Endothelial cell of hepatic sinusoid (primary cell): ENCODE results near the gene NAA38.

ENCODE experiments used
- in situ Hi-C: cut with HindIII; loops from 2 replicates; pipeline ENCODE4 v1.10.0; 2017; ENCODE audit warnings: low sequenced_read_pairs

The NAA38 gene, protein sequence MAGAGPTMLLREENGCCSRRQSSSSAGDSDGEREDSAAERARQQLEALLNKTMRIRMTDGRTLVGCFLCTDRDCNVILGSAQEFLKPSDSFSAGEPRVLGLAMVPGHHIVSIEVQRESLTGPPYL

DNA sequence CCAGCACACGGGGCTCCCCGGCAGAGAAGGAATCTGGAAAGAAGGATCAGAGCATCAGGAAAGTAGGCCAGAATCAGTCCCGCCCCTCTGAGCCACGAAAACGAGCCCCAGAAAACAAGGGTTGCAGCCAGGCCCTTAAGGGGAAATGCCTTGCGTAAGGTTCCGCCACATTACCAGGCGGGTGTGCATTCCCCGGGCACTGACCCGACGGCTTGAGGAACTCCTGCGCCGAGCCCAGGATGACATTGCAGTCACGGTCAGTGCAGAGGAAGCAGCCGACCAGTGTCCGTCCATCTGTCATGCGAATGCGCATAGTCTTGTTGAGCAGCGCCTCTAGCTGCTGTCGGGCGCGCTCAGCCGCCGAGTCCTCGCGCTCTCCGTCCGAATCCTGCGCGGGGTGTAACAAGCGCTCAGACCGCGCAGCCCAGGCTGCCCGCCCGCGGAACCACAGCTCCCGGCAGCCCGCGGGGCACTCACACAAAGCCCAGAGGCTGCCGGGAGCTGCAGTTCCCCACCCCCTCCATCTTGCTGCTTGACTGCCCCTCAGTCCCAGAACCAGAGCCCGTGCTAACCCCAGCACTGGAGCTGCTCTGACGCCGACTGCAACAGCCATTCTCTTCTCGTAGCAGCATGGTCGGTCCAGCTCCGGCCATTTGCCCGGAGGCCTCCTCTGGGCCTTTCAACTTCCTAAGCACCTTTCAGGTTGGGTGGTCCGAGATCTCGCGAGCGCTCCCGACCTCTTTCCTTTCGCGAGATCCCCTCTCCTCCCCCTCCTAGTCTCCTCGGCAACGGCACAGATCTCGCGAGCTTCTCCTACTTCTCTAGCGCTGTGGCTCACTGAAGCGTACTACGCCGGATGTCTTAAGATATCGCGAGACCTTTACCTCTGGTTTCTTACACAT, at the start of gene NAA38:
Gene NAA38 (minus strand): TSS at position 749 of the 902 bp plus-strand sequence. CDS start 96 bp downstream, at position 653.
- in situ Hi-C loops, result no loop called here

DNA sequence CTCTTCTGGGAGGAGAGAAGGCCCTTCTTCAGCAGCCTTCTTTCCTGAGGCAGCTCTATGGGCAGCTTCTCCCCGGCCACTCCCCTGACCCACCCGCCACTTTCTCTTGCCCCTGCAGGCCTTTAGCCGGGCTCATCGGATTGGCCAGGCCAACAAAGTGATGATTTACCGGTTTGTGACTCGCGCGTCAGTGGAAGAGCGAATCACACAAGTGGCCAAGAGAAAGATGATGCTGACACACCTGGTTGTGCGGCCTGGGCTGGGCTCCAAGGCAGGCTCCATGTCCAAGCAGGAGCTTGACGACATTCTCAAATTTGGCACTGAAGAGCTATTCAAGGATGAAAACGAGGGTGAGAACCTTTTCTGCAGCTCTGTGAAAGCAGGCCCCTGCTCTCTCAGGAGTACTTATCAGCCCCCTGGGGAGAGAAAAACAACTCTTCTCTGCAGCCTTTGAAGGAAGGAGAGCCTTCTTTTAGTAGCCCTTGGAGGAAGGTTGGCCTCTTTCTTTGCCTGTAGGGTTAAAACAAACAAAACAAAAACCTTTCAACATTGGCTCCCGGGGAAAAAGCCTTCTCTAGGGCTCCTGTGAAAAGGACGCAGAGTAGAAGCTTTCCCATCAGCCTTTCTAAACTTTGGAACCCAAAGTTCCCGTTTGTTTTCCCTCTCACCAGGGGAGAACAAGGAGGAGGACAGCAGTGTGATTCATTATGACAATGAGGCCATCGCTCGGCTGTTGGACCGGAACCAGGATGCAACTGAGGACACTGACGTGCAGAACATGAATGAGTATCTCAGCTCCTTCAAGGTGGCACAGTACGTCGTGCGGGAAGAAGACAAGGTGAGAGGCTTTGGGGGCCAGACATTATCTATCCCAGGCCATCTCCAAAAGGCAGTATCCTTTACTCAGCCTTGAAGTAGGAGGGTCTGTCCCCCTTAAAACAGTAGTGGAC, 46.1 kb upstream of the NAA38 start:
- in situ Hi-C loops, result no loop called here

DNA sequence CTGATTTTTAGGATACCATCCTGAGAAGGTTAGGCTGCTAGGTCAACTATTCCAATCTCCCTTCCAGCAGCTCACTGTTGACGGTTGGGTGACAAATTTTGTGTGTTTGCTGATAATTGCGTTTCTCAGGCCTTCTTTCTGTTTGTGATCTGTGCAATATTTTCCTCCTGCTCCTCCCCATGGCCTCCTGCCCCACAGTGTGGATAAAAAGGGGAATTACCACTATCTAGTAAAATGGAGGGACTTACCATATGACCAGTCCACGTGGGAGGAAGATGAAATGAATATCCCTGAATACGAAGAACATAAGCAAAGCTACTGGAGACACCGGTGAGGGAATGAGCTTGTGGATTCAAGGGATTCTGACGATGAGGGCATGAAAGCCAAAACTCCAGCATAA, 40.4 kb upstream of the NAA38 start:
- in situ Hi-C loops, result no loop called here

DNA sequence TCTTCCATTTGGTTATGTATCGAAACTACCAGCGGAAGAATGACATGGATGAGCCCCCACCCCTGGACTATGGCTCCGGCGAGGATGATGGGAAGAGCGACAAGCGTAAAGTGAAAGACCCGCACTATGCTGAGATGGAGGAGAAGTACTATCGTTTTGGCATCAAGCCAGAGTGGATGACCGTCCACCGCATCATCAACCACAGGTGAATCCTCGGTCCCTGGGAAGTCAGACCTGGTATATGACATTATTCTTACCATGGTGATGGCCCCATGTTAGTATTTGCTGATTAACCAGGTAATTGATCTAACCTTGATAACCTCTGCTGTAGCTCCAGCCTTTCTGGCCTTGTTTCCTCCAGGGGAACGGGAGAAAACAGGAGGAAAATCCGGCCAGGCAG, 39.7 kb upstream of the NAA38 start:
- in situ Hi-C loops, result no loop called here

DNA sequence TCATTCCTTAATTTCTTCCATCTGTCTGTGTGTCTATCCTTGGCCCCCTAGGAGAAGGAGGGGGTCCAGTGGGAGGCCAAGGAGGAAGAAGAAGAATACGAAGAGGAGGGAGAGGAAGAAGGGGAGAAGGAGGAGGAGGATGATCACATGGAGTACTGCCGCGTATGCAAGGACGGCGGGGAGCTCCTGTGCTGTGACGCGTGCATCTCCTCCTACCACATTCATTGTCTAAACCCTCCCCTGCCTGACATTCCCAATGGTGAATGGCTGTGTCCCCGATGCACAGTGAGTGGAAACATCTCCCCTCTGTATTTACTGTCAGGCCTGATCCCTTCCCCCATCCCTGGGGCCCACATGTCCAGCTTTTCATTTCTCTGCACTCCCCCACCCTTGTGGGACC, 37.5 kb upstream of the NAA38 start:
- in situ Hi-C loops, result no loop called here

DNA sequence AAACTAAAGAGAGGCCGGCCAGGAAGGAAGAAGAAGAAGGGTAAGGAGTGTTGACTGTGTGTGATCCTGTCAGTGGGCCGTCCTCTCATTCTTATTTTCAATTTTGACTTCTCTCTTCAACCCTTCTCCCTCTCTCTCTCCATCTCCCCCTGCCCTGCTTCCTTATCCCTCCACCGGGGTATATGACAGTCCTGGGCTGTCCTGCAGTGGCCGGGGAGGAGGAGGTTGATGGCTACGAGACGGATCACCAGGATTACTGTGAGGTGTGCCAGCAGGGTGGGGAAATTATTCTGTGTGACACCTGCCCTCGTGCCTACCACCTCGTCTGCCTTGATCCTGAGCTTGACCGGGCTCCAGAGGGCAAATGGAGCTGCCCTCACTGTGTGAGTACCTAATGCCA, 36.9 kb upstream of the NAA38 start:
- in situ Hi-C loops, result no loop called here

DNA sequence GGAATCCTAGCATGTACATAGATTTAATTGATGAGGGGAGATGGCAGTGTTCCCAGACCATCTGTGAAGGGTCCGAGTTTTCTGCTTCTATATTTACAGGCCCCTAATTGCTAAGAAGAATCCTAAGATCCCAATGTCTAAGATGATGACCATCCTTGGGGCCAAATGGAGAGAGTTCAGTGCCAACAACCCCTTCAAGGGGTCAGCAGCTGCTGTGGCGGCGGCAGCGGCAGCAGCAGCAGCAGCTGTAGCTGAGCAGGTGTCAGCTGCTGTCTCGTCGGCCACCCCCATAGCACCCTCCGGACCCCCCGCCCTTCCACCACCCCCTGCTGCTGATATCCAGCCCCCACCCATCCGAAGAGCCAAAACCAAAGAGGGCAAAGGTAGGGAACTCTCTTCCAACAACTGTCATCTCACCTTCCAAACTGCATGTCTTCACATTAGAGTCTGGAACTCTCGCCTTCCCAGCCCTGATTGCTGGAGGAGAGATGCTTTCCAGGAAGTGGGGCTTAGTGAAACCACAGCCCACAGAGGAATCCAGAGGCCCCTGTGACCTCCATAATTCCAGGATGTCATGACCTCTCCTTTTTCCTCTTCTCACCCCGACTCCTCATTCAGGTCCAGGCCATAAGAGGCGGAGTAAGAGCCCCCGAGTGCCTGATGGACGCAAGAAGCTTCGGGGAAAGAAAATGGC, 36.0 kb upstream of the NAA38 start:
- in situ Hi-C loops, result no loop called here

DNA sequence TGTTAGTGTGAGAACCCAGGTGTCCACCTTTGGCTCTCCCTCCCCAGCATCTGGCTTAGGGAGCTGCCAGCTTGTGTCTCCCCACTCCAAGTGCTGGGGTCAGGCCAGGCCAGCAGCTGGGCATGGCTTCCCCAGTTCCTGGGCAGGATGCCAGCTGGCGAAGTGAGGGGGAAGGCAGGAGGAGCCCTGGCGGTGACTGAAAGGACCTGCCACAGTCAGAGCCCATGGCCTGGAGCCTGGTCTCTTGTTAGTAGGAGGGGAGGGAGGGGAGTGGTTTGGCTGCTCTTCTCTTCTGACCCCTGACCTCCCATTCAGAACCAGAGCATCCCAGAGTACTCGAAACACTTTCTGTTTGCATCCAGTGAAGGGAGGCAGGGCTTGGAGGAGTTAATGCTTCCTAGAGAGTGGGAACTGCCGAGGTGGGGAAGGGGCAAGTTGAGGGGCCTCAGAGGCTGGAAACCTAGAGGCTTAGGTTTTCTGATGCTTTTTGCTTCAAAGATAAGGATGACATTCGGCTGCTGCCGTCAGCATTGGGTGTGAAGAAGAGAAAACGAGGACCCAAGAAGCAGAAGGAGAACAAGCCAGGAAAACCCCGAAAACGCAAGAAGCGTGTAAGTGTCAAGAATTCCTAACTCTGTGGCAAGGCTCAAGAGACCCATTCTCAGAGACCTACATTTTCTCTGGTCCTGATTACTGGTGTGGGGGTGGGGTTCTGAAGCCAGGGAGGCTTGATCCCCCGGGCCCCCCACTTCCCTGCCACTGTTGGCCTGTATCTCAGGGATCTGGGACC, 32.0 kb upstream of the NAA38 start:
- in situ Hi-C loops, result no loop called here

DNA sequence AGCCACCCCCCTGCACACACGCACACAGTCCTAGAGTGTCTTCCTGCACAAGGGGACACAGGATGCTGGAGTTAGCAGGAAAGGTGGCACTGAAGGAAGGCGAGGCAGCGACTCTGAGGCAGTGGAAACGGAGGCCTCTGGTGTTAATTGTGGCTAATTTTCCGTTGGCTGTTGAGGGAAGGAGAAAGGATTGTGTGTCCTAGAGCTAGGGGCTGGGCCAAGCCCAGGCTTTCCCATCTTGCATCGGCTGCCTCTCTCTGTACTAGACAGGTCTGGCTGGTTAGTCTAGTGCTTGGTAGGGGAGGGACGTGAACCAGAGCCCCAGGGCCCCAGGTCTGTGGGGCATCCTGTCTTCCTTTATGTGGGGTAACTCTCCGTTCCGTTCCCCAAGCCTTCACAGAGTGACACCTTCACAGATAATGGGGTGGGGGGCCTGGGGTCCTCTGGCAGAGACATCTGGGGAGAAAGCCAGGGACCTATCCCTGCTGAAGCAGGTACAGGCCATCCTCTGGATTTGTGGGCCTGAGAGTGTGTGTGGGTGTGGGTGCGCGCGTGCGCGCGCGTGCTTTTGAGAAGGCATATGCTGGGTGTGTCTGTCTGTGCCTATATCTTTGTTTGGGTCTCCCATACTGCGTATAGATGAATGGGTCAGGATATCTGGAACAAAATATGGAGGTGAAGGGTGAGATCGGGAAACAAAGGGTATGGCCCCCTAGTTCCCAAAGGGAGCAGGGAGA, 31.0 kb upstream of the NAA38 start, which contains the start of gene CHD3:
Gene CHD3 (plus strand): TSS at position 606 of the 737 bp plus-strand sequence. CDS start 212 bp downstream, outside the sequence.
- in situ Hi-C loops, result no loop called here

DNA sequence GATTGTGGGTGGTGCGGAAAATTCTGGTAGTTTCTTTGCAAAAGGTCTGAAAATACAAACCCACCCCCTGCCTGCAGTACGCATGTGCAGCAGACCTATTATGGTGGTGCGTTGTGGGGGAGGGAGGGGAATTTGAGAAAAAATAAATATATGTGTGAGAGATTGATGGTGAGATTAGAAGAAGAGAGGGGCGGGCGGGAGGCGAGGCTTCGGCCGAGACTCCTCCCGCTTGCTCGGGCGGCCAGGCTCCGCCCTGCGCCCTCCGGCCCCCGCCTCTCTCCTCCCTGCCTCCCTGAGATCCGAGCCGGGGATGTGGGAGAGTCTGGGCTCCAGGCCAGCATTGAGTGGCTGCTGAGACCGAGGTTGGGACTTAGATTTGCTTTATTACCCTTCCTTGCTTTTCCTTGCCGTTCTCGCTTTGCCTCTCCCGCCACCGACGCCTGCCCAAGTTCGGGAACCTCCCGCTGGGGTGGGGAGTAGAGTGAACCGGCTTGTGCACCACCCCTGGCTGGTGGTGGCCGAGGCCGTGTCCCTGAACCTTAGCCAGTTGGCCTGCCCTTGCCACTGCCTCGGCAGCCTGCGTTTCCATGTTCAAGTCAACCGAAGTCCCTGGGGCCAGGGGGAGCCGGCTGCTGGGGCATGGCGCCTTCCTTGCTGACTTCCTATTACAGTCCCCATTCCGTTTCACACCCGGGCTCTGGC, 30.3 kb upstream of the NAA38 start:
- in situ Hi-C loops, result no loop called here

DNA sequence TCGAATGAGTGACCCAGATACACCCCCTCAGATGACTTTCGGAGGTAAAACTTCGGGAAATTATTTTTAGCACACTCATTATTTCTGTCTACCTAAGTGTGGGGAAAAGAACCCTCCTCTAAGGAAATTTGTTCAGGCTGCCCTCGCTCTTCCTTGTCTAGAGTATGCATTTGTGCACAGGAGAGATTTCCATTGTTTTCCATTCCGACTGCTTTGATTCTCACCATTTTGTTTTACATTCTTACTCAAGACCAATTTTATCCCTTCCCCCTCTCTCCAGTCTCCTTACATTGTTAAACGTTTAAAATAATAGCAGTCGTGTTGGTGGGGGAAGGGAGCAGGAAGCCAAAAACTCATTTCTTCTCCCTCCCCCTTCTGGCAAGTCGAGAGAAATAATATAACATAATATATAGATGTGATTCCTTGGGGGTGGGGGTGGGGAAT, 29.7 kb upstream of the NAA38 start:
- in situ Hi-C loops, result no loop called here

DNA sequence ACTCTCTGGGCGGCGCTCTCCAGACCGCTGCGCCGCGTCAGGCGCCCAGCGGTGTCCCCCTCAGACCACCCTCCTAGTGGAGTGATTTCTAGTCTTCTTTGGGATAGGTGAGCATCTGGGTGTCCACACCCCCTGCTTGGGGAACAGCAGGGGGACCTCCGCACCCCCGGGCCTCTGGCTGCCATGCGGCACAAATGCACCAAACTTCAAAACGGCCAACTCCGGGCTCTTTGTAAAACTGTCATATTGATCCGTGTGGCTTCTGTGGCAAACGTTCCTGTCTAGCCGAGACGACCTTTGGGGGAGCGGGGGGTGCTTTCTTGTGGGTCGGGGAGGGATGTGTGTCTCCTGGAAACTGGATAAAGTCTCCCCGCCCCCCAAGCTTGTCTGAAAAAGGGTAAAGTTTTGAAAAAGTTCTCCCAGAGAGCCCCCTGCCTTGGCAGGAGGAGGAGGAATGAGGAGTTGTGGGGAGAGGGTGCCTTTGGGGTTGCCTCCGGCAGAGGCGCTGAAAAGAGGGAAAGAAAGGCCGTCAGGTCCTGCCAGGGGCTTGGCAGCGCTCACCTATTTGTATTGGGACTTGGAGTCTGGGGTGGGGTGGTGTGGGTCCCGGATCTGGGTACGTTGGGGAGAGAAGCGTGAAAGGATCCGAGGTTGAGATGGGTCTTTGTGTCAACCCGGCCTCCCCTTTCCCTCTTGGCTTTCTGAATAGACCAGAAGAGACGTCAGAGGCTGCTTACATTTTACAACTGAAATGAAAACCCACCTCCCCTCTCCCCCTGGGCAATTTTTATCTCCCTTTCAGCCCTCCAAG, 29.1 kb upstream of the NAA38 start:
- in situ Hi-C loops, result no loop called here

DNA sequence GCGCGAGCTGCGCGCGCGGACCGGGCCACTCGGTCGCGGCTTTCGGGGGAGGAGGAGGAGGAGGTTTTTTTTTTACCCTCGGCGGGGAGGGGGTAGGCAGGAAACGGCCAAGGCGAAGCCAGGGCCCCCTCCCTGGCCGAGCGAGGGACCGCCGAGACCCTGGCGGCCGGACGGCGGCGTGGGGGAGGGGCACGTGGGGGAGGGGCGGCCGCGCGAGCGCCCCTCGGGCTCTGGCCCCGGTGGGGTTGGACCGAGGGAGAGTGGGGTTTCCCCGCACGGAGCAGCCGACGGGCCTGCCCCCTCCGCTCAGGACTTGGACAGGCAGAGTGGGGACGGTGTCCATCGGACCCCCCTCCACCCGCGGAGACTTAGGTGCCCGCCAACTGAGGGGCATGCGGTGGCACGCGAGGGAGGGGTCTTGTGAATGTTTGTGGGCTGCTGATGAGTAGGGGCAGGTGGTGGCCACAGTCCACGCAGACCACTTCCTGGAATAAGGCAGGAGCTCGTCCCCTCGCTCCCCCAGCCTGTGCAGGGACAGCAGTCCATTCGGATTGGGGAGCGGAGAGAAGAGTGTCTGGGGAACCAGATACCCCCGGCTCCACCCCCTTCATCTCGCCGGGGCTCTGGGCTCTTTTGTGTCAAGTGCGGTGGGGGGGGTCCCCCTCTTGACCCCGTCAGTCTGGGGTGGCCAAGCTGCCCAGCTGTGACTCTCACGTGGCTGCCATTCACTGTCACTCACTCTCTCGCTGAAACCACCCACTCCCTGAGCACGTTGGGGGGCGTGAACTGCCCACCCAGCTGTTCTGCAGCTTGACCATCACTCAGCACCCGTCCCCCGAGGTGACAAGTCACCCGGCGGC, 28.2 kb upstream of the NAA38 start:
- in situ Hi-C loops, result no loop called here

DNA sequence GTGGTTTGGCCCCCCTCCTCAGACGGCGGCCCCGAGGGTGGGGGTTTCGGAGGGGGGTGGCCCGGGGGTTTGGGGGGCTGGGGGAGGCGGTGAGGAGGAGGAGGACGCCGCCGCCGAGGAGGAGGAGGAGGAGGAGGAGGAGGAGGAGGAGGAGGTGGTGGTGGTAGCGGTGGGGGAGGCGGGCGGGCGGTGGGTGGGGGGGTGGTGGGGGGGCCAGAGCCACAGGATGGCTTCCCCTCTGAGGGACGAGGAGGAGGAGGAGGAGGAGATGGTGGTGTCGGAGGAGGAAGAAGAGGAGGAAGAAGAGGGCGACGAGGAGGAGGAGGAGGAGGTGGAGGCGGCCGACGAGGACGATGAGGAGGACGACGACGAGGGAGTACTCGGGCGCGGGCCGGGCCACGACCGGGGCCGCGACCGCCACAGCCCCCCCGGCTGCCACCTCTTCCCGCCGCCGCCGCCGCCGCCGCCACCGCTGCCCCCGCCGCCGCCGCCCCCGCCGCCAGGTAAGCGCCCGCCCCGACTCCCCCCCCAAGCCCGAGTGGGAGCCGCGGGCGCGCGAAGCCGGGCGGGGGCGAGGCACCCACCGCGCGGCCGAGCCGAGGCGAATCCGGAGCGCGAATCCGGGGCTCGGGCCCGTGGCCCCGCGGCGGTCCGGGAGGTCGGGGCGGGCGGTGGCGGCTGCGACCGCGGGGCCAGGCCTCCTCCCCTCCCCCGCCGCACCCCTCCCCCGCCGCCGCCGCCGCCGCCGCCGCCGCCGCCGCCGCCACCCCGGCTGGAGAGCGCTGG, 27.4 kb upstream of the NAA38 start:
- in situ Hi-C loops, result no loop called here

DNA sequence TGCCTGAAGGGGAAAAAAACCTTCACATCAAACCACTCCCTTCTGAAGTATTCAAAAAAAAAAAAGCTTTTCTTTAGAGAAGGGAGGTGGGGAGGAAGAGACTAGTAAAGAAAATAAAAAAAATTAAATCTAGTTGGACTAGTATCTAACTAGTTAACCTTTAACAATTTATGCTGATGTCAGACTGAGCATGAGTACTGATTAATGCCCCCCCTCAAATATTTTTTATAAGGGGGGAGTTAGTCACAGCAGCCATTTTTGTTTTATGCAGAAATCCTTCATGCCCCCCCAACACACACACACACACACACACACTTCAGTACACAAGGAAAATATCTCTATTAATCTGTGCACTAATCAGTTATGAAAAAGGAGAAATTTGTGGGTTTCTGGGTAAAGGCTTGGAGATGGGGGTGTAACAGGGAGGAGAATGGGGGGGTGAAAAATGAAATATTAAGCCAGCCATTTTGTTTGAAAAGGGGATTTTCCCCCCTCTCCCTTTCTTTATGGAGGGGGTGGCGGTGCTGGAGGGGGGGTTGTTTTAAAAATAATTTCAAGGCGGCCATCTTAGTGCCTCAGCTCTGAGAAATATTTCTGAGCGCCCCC, 26.5 kb upstream of the NAA38 start:
- in situ Hi-C loops, result no loop called here

DNA sequence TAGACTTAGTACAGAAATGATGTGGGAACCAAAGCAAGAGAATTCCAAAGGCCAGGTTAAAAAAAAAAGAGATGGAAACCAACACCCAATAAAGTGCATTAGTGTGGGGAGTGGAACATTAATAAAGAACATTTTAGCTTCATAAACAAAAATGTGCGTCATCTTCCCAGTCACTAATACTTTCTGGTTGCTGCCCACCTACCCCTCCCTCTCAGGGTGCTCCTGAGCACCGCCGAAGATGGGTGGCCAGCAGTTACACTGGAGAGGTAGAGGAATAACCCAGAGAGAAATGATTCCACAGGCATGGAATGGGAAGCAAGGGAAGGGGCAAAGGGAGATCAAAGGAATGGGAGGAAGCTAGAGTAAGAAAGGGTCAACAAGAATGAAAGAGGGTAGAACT, 25.3 kb upstream of the NAA38 start:
- in situ Hi-C loops, result no loop called here
